Pericardium fibroblast (primary cell): ENCODE measurements around the gene XRCC1. TPM values are rescaled to one million over a fixed set of nuclear protein-coding genes. Genes with fewer than 3 reads are reported as not detected.

Experiments
- total RNA-seq: library from RNA; depleted of rRNA; stranded (reverse); fragments of >200 nt; gene quantifications from 2 replicates; pipeline ENCODE4 v1.2.3, GENCODE V29; 2015

The XRCC1 gene
- total RNA-seq, result 17.9 and 20.3 TPM in 2 replicates

GRCh38 chr19:43575156-43575950, at the start of gene XRCC1, which contains the start of gene PINLYP:
TSS of gene XRCC1 (minus strand) at chr19:43575527. CDS start at chr19:43575458, 69 bp downstream.
TSS of gene PINLYP (plus strand) at chr19:43575801. CDS start at chr19:43577192, 1,391 bp downstream.

GRCh38 chr19:43619262-43620060, 44.1 kb upstream of the XRCC1 start, which contains the start of gene ZNF428:
TSS of gene ZNF428 (minus strand) at chr19:43619629. CDS start at chr19:43614304, 5,325 bp downstream.

GRCh38 chr19:43611788-43612187, 36.5 kb upstream of the XRCC1 start, which contains the start of gene SRRM5:
TSS of gene SRRM5 (plus strand) at chr19:43612088. CDS start at chr19:43612122, 34 bp downstream.

GRCh38 chr19:43595999-43596841, 20.9 kb upstream of the XRCC1 start, which contains the start of the genes IRGQ and ZNF576:
TSS of gene IRGQ (minus strand) at chr19:43596134. CDS start at chr19:43595338, 796 bp downstream.
TSS of gene ZNF576 (plus strand) at chr19:43596595. CDS start at chr19:43597109, 514 bp downstream.

GRCh38 chr19:43532962-43533545, 42.3 kb downstream of the XRCC1 start, which contains the start of gene ZNF575:
TSS of gene ZNF575 (plus strand) at chr19:43533188. CDS start at chr19:43534423, 1,235 bp downstream.

GRCh38 chr19:43526884-43527859, 48.2 kb downstream of the XRCC1 start, which contains the start of gene ETHE1:
TSS of gene ETHE1 (minus strand) at chr19:43527201. CDS start at chr19:43527177, 24 bp downstream.

GRCh38 chr19:43504426-43505185, 70.7 kb downstream of the XRCC1 start, which contains the start of gene PHLDB3:
TSS of gene PHLDB3 (minus strand) at chr19:43504746. CDS start at chr19:43504118, 628 bp downstream.

Other genes starting within 250 kb of the XRCC1 start
- not detected in 2 replicates for gene CD177, start 221.8 kb downstream of the XRCC1 start, total RNA-seq
- gene TEX101, start 160.6 kb downstream of the XRCC1 start, total RNA-seq, result not detected in 2 replicates
- gene LYPD3, start 109.9 kb downstream of the XRCC1 start, total RNA-seq, result 1.3 TPM in 1 of 2 replicates, not detected in the other
- gene PHLDB3, start 70.8 kb downstream of the XRCC1 start, total RNA-seq, result 8.1 and 12.9 TPM in 2 replicates
- 60.9 and 78.2 TPM in 2 replicates for gene ETHE1, start 48.3 kb downstream of the XRCC1 start, total RNA-seq
- 0.43 and 0.58 TPM in 2 replicates for gene ZNF575, start 42.3 kb downstream of the XRCC1 start, total RNA-seq
- 0.58 and 1.8 TPM in 2 replicates for gene PINLYP, start 274 bp upstream of the XRCC1 start, total RNA-seq
- 8.7 and 21.2 TPM in 2 replicates for gene IRGQ, start 20.6 kb upstream of the XRCC1 start, total RNA-seq
- gene ZNF576, start 21.1 kb upstream of the XRCC1 start, total RNA-seq, result 7.9 and 8.8 TPM in 2 replicates
- 0.17 TPM in 1 of 2 replicates, not detected in the other for gene SRRM5, start 36.6 kb upstream of the XRCC1 start, total RNA-seq
- 43.9 and 60.2 TPM in 2 replicates for gene ZNF428, start 44.1 kb upstream of the XRCC1 start, total RNA-seq
- 0.70 and 2.6 TPM in 2 replicates for gene CADM4, start 64.3 kb upstream of the XRCC1 start, total RNA-seq
- 42.1 and 58.0 TPM in 2 replicates for gene PLAUR, start 94.6 kb upstream of the XRCC1 start, total RNA-seq
- not detected in 2 replicates for gene IRGC, start 140.5 kb upstream of the XRCC1 start, total RNA-seq
- gene SMG9, start 179.4 kb upstream of the XRCC1 start, total RNA-seq, result 9.4 and 12.8 TPM in 2 replicates
- not detected in 2 replicates for gene KCNN4, start 205.4 kb upstream of the XRCC1 start, total RNA-seq
- gene LYPD5, start 226.9 kb upstream of the XRCC1 start, total RNA-seq, result 0.82 and 0.94 TPM in 2 replicates